Fibroblast of peridontal ligament (primary cell): ENCODE data around the gene PDGFA.

Experiments used
- DNase-seq: peaks from one replicate; pipeline ENCODE4 v3.0.0-alpha.2; 2010; ENCODE audit errors: extremely low read depth

The PDGFA gene

DNA sequence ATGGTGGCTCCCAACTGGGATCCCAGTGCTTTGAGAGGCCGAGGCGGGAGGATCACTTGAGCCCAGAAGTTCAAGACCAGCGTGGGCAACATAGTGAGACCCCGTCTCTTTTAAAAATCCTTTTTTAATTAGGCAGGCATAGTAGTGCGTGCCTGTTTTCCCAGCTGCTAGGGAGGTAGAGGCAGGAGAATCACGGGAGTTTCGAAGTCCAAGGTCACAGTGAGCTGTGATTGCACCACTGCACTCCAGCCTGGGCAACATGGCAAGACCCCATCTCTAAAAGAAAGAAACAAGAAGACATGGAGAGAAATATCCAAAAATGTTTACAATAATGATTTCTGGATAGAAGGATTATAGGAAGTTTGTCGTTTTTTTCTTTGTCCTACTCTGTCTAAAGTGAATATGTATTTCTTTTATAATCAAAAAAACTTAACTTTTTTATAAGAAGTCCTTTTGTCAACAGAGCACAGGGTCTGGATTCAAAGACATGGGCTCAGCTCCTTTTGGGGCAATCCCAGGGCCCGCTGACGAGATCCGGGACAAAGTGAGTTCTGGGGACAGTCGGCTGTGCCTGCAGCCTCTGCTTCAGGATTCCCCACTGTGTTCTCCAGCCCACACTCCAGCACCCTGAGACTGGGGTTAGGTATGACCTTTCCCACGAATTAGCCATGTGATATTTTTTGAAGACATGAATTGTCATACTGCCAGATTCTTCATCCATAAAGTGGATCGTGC is 45.6 kb downstream of the PDGFA start:
- DNase-seq: no peak

DNA sequence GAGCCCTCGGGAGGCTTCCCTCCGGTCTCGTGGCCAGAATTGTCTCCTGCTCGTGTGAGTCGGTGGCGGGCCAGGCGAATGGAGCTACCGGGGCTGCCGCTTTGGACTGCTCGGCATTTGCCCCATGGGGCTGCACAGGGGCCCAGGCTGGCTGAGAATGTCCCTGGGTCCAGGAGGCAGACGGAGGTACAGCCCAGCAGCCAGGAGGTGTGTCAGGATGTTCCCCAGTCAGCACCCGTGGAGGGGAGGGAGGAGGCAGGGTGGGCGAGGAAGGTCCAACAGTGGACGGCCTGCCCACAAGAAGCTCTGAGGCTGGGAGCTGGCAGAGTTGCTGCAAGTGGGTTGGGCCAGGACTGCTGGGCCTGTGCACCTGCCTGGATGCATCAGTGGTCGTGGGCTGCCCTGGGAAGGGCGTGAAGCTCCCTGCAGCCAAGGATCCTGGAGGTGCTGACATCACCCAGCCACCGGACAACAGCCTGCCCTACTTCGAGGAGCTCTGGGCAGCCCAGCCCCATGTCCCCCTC is 46.4 kb downstream of the PDGFA start:
- DNase-seq: no peak

DNA sequence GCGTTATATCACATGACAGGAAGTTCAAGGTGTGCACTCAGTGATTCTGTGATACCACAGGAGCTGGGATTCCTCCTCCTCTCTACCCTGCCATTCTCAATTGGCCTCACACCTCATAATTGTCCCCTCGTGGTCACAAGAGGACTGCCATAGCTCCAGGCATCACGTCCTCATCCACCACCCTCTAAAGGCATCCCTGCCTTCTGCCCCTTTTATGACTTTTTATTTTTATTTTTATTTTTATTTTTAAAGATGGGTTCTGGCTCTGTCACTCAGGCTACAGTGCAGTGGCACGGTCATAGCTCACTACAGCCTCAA is 47.0 kb downstream of the PDGFA start:
- no peak for DNase-seq

DNA sequence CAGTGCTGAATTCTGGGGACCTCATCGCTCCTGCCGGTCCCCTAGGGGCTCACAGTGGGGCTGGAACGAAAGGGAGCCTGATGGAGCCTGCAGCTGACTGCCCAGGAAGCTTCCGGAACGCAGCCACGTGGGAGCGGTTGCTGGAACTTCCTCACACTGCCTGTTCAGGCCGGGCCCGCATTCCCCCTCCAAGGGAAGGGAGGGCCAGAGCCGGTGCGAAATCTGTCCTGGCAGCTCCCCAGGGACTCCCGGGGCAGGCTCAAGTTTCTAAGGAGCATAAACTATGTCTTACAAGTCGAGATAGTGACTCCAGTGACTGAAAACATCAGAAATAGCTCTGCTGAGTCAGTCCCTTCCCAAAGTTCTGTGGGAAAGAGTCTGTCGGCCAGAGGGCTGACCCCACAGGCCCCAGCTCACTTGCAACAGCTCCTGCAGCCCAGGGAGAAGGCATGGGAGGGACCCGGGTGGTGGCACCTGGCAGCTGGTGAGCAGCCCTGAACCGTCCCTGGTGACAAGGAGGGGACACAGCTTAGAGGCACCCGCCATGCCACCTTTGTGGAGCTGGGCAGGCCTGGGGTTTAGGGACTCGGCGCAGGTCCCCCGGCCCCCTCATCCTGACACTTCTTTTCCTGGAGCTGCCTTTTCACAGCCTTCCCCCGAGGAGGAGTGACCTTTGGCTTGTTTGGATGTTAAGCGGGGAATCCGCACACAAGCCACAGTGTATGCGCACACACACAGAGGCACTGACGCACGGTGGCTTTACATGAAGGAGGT is 47.6 kb downstream of the PDGFA start:
- DNase-seq: peak; percentile 89

DNA sequence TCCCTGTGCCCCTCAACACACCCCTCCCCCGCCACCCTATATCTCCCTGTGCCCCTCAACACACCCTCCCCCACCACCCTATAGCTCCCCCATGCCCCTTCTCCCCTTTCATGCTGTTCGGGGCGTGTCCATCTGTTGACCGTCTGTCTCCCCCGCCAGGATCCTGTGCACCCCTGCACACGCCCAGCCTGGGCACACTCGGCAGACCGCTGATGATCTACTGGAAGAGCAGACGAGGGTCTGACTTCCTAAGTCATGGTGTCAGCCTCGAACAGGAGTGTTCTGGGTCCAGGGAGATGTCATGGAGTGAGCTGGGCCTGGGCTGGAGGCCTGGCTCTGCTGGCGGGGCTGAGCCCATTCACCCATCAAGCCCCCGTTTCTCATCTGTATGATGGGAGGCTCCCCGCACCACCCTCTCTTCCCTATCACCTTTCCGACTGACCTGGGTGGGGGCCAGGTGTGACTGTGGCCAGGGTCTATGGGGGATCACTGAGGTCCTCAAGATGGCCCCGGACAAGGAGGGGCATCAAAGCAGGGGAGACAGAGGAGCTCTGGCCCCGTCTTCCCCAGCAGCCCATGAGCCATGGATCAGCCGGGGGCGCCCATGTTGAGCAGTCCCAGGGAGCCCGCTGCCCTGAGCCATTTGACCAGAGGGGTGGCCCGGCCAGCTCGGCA is 48.3 kb downstream of the PDGFA start:
- DNase-seq: no peak

DNA sequence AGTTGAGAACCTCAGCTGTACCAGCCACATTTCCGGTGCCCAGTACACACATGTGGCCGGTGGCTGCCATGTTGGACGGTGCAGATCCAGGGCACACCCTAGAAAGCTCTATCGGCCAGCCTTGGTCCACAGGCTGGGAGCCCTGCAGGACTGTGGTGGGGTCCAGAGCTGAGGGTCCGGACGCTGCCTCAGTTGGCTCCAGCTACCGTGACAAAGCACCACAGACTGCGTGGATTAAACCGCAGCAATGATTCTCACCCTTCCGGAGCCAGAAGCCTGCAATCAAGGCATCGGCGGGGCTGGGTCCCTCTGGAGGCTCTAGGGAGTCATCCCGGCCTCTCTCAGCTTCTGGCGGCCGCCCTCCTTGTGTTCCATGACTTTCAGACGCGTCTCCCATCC is 50.1 kb downstream of the PDGFA start:
- no peak for DNase-seq

DNA sequence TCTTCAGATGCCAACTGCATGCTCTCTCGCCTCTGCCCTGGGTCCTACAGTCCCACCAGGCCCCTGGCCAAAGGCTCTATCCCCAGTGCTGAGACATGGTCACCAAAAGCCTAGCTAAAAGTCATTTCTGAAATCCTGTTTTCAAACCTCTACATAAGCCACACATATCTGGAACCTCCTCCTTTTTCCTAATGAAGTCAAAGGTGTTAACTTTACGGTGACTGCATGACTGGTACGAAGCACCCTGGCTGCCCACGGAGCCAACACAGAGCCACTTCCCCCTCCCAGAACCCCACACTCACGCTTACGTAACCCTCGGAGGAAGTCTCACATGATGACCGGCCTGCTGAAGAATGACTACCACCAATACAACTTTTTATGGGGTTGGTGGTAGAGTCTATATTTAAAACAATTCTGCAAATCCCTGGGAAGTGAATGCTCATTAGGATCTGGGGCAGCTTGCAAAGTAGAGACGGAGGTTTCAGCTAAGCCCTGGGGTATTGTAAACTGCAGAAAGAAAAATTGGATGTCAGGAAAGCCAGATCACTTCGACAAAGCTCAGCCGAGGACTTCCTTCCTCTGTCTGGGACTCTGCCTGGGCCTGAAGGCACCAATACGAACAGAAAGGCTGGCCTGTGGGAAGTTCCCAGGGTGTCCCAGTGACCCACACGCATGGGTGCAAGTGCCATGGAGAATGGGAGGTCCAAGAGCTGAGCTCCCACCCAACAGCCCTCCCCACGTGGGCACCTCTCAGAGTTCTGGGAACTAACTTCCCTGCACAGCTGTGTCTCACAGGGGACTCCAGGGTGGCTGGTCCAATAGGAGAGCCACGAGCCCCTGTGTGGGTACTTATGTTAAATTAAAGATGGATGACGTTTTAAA is 50.7 kb downstream of the PDGFA start:
- peak; percentile 30 for DNase-seq

DNA sequence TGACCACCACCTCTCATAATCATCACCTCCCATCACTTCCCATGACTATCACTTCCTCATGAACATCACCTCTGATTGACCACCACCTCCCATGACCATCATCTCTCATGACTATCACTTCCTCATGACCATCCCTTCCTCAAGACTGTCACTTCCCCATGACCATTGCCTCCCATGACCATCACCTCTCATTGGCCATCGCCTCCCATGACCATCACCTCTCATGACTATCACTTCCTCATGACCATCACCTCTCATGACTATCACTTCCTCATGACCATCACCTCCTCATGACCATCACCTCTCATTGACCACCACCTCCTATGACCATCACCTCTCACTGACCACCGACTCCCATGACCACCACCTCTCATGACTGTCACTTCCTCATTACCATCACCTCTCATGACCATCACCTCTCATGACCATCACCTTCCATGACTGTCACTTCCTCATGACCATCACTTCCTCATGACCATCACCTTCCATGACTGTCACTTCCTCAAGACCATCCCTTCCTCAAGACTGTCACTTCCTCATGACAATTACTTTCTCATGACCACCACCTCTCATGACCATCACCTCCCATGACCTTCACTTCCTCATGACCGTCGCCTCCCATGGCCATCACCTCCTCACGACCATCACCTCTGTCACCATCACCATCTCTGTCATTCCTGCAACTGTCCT is 51.6 kb downstream of the PDGFA start:
- no peak for DNase-seq

DNA sequence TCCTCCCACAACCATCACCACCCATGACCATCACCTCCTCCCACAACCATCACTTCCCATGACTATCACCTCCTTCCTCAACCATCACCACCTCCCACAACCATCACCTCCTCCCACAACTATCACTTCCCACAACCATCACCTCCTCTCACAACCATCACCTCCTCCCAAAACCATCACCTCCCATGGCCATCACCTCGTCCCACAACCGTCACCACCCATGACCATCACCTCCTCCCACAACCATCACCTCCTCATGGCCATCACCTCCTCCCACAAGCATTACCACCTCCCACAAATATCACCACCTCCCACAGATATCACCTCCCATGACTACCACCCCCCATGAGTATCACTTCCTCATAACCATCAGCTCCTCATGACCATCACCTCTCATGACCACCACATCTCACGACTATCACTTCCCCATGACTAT is 52.2 kb downstream of the PDGFA start:
- DNase-seq: no peak

DNA sequence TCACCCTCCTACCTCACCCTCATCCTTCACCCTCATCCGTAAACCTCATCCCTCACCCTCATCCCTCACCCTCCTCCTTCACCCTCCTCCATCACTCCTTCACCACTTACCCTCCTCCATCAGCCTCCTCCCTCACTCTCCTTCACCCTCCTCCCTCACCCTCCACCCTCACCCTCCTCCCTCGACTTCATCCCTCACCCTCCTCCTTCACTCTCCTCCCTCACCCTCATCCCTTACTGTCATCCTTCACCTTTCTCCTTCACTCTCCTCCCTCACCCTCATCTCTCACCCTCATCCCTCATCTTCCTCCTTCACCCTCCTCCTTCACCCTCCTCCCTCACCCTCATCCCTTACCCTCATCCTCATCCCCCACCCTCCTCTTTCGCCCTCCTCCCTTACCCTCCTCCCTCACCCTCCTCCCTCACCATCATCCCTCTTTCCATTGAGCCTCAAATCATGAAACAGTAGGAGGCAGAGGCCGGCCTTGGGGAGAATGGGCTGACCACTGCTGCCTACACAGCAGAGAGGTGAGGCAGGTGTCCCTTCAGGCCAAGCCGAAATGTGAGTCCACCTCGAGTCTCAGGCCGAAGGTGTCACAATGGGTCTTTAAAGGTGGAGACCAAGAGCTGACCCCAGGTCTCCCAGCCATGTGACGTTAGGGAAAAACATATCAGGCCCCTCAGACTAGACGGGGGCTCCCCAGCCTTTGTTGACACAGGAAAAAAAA is 53.0 kb downstream of the PDGFA start:
- no peak for DNase-seq

DNA sequence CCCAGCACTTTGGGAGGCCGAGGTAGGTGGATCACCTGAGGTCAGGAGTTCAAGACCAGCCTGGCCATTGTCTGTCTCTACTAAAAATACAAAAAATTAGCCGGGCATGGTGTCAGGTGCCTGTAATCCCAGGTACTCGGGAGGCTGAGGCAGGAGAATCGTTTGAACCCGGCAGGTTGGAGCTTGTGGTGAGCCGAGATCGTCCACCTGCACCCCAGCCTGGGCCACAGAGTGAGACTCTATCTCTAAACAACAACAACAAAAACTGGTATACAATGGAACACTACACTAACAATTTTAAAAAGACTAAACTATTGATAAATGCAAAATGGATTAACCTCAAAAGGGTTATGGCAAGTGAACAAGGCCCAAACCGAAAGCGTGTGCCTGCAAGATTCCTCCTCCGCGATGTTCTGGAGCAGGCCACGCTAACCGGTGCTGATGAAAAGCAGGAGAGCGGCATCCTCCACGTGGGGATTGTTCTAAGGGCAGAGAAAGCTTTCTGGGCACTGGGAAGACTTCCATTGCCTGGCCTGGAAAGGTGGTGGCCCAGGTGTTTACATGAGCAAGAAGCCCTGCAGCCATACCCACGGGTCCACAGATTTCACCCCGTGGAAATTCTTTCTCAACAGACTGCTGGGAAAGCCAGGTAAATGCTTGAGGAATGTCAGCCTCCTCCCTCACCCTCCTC is 53.8 kb downstream of the PDGFA start:
- no peak for DNase-seq

DNA sequence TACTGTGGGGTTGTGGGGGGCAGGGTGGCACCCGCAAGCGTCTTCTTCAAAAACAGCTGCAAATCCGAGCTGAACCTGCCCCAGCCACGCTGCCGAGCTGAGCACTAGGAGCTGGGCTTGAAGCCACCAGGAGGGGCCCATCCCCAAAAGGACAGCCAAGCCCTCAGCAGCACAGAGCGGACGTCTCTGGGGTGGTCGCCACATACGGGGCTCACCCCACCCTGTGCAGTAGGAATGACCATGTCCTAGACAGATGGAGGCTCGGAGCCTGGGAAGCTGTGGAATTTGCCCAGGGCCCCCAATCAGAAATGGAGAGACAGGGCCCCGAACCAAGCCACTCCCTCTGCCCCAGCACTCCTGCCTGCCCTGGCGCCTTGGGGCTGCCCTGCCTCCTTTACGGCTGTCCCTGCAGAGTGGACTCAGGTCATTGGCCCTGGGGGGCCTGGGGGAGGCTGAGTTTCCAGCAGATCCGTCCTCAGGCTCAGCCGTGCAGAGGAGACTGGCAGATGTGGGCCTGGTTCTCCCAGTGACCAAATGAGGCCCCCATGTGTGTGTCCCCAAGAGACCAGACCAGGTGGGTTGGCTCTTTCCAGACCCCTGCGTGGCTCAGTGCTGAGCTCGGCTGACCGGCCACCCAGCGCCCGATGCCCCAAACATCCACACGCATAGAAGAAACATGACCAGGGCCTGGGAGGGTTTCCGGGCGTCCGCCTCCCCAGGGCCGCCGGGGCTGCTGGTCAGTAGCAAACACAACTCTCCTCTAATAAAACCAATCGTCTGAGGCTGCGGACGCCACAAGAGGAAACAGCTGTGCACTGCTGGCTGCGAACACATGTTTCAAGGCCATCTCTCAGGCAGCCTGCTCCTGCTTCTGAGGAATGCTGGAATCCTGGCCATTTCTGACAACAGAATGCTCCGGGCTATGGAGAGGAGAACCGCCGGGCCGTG is 54.9 kb downstream of the PDGFA start:
- DNase-seq: no peak

DNA sequence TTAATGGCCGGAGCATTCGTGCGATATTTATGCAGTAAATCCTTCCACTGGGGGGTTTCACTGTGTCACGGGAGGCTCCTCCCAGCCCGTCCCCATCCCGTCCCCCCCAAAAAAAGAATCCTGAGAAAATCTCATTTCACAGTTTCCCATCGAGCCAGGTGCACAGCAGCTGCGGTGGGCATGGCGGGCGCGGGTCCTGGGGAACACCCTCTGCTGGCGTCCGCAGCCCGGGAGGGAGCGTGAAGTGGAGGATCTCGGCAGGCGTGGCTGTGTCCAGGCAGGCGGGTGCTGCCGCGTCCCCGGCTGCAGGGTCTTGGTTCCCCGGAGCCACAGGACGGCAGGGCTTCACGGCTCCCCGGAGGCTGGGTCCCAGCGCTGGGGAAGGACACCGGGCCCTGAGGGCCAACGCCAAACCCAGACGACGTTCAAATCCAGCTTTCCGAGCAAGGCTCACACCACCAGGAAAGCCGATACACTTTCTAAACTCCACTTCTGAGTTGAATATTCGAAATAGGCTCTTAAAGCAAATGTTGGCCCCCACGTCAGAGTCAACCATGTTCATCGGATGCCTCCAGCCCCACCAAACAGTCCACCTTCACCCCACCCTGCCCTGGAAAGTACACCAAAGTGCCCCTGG is 55.7 kb downstream of the PDGFA start:
- DNase-seq: no peak

DNA sequence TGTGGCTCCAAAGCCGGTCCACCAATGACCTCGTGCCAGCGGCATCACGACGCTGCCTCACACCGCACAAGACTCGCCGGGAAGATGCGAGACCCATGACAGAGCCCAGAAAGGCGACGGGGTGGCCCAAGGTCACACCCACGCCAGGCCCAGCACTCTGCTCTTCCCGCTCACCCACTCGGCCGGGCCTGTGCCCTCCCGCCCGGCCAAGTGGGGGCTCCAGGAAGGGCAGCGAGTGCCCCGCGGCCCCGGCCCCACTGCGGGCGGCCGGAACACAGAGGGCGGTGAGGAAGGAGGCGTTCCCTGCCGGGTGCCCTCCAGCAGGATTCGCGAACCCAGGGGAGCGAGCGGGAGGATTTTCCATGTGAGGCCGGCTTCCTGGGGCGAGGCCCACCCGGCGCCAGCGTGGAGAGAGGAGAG is 56.3 kb downstream of the PDGFA start:
- no peak for DNase-seq

DNA sequence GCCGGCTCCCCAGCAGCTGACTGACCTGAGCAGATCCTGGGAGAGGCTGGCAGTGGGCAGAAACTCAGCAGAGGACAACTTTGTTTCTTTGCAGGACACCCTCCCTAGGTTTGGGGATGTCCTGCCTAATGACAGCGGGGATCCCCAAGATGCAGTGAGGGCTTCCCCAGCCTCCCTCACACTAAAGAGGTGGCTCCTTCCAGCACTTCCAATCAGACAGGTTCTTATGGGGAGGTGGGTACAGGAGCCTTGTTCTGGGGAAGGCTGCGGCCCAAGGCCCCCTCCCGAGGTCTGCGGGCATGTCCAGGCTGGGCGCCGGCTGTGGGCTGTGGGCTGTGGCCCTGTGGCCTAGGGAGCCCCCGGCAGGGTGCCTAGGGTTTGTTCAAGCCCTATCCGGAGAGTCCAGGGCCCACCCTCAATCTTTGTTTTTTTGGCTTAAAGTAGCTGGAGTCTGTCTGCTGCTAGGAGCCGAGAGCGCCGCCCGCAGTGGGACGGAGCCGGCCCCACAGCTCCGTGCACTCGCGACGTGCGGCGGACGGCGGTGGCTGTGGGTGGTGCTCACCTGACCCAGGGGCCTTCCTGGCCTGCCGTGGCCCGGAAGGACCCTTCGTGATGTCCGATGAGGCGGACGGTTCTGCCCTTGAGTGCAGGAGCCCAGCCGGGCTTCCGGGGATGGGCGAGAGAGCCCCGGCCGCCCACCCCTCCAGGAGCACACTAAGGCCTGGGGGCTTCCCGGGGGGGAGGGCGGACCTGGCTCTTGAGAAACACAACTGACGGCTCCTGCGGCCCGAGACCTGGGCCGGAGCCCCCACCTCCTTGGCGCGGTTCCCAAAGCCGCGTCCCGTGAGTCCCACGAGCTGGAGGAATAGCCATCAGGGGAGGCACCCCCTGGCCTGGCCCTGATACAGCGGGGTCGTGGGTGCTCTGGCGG is 57.2 kb downstream of the PDGFA start:
- no peak for DNase-seq

DNA sequence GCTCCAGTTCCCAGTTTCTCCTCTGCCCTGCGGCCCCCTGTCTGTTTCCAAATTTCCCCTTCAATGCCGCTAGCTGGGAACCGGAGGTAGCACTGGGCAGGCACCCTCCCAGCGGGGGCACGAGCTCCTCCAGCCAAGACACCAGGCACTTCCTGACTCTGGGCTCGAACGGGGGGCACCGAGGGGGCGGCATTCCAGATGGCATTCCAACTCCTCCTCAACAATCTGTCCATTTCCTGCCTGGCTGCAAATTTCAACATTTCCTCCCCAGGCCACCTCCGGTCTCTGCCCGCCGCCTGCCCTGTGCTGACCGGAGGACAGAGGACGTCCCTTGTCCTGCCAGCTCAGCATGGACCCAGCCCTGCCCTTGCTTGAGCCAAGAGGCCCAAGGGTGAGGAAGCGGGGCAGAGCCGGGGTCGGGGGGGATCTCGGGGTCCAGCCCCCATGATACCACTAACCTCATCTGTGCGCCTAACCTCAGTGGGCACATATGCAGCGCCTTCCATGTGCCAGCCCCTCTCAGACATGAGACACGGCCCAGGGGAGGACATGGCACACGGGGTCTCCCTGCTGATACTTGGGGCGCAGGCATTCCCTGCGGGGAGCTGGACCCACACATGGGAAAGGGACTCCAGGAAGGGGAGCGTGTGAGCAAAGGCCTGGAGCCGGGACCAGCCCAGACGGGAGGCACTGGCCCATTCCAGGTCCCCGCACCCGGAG is 58.0 kb downstream of the PDGFA start:
- no peak for DNase-seq

DNA sequence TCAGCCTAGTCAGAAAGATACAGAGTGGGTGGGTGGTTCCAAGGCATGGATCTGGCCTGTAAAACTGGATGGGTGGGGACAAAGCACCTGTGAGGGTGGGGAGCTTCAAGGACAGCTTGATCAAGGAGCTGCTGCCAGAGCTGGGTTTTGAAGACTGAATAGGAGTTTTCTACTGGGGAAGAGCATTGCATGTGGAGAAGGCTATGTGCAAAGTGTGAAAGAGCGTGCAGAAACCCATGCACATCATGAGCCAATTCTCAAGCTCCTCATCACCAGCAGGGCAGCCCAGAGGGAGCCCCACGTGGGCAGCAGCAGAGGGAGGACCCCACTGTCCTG is 58.6 kb downstream of the PDGFA start:
- DNase-seq: no peak
